ENCODE results near the gene HNRNPH1. TPM values are rescaled to one million over a fixed set of nuclear protein-coding genes. Genes with fewer than 3 reads are reported as not detected.
"Not testable (repeated sequence)": the region's sequence is repeated elsewhere in the genome, so short reads cannot be mapped to it uniquely, and the experiment has no call there.

The HNRNPH1 gene
- total and polyA plus RNA-seq, 2 donors (not counting 1 experiment from before 2014, with no cell fraction given) = 214 to 689 TPM

- H3K4me1 ChIP-seq (ENCODE audit: control insufficient read depth, extremely low read depth, insufficient read depth, low read length); H3K27ac ChIP-seq (ENCODE audit: insufficient read depth, low read length); H3K9me3 ChIP-seq (ENCODE audit: control insufficient read depth, insufficient read depth, low read depth, low read length); H4K20me1 ChIP-seq (ENCODE audit: control insufficient read depth, extremely low read depth, insufficient read depth, low read length); H3K4me2 ChIP-seq (ENCODE audit: extremely low read depth, insufficient read depth, low read length); DNase-seq (ENCODE audit: low read depth in 2 of 2); H3K4me3 ChIP-seq (replicated peaks in 1 of 4; ENCODE audit: control extremely low read depth in 1 of 4, insufficient read depth in 1 of 4, low read depth in 3 of 4, low read length in 4 of 4); H3K27me3 ChIP-seq (ENCODE audit: control insufficient read depth, insufficient read depth, low read length); H3K9ac ChIP-seq (ENCODE audit: insufficient read depth, low read length); H3K36me3 ChIP-seq (ENCODE audit: control insufficient read depth, insufficient read depth, low read length); H2AFZ ChIP-seq (ENCODE audit: low read length); H3K79me2 ChIP-seq (ENCODE audit: control insufficient read depth, insufficient read depth, low read length): not testable (repeated sequence)
Measured at GRCh38 chr5:179657302-179658178, 34.1 kb upstream of the HNRNPH1 start.

- not testable (repeated sequence) for H3K79me2 ChIP-seq (ENCODE audit: control insufficient read depth, insufficient read depth, low read length); DNase-seq (ENCODE audit: low read depth in 2 of 2); H3K9ac ChIP-seq (ENCODE audit: insufficient read depth, low read length); H3K36me3 ChIP-seq (ENCODE audit: control insufficient read depth, insufficient read depth, low read length); H3K9me3 ChIP-seq (ENCODE audit: control insufficient read depth, insufficient read depth, low read depth, low read length); H3K4me3 ChIP-seq (replicated peaks in 1 of 4; ENCODE audit: control extremely low read depth in 1 of 4, insufficient read depth in 1 of 4, low read depth in 3 of 4, low read length in 4 of 4); H2AFZ ChIP-seq (ENCODE audit: low read length); H3K4me1 ChIP-seq (ENCODE audit: control insufficient read depth, extremely low read depth, insufficient read depth, low read length); H3K27ac ChIP-seq (ENCODE audit: insufficient read depth, low read length); H3K27me3 ChIP-seq (ENCODE audit: control insufficient read depth, insufficient read depth, low read length); H3K4me2 ChIP-seq (ENCODE audit: extremely low read depth, insufficient read depth, low read length); H4K20me1 ChIP-seq (ENCODE audit: control insufficient read depth, extremely low read depth, insufficient read depth, low read length)
Measured at GRCh38 chr5:179653135-179653534, 29.7 kb upstream of the HNRNPH1 start.

GRCh38 chr5:179650245-179650644, 26.8 kb upstream of the HNRNPH1 start:
- not testable (repeated sequence) for H3K4me1 ChIP-seq (ENCODE audit: control insufficient read depth, extremely low read depth, insufficient read depth, low read length); H4K20me1 ChIP-seq (ENCODE audit: control insufficient read depth, extremely low read depth, insufficient read depth, low read length)

GRCh38 chr5:179649166-179649703, 25.8 kb upstream of the HNRNPH1 start:
- not testable (repeated sequence) for H3K4me2 ChIP-seq (ENCODE audit: extremely low read depth, insufficient read depth, low read length); H3K9me3 ChIP-seq (ENCODE audit: control insufficient read depth, insufficient read depth, low read depth, low read length); H3K79me2 ChIP-seq (ENCODE audit: control insufficient read depth, insufficient read depth, low read length); H2AFZ ChIP-seq (ENCODE audit: low read length); H4K20me1 ChIP-seq (ENCODE audit: control insufficient read depth, extremely low read depth, insufficient read depth, low read length); H3K4me3 ChIP-seq (replicated peaks in 1 of 4; ENCODE audit: control extremely low read depth in 1 of 4, insufficient read depth in 1 of 4, low read depth in 3 of 4, low read length in 4 of 4); H3K4me1 ChIP-seq (ENCODE audit: control insufficient read depth, extremely low read depth, insufficient read depth, low read length); H3K9ac ChIP-seq (ENCODE audit: insufficient read depth, low read length); H3K27me3 ChIP-seq (ENCODE audit: control insufficient read depth, insufficient read depth, low read length); H3K27ac ChIP-seq (ENCODE audit: insufficient read depth, low read length); DNase-seq (ENCODE audit: low read depth in 2 of 2); H3K36me3 ChIP-seq (ENCODE audit: control insufficient read depth, insufficient read depth, low read length)

More at GRCh38 chr5:179650245-179650644, 26.8 kb upstream of the HNRNPH1 start:
- H3K27ac ChIP-seq (ENCODE audit: insufficient read depth, low read length); H3K9me3 ChIP-seq (ENCODE audit: control insufficient read depth, insufficient read depth, low read depth, low read length); H3K4me3 ChIP-seq (replicated peaks in 1 of 4; ENCODE audit: control extremely low read depth in 1 of 4, insufficient read depth in 1 of 4, low read depth in 3 of 4, low read length in 4 of 4); H3K79me2 ChIP-seq (ENCODE audit: control insufficient read depth, insufficient read depth, low read length); H3K27me3 ChIP-seq (ENCODE audit: control insufficient read depth, insufficient read depth, low read length); H3K9ac ChIP-seq (ENCODE audit: insufficient read depth, low read length); H3K4me2 ChIP-seq (ENCODE audit: extremely low read depth, insufficient read depth, low read length); H3K36me3 ChIP-seq (ENCODE audit: control insufficient read depth, insufficient read depth, low read length); DNase-seq (ENCODE audit: low read depth in 2 of 2); H2AFZ ChIP-seq (ENCODE audit: low read length): not testable (repeated sequence)
